Heart right ventricle (tissue), 16 donors: ENCODE measurements around the gene HRH4. TPM values are rescaled to one million over a fixed set of nuclear protein-coding genes. Genes with fewer than 3 reads are reported as not detected.

Experiments
- ATAC-seq, 8 donors: fragments of 200-7000 bp; cut with Tn5 transposase; one replicate each; pipeline ENCODE4 v1.9.1; 2020; ENCODE audit warnings: mild to moderate bottlenecking in 8 of 8, moderate library complexity in 8 of 8, moderate number of reproducible peaks in 1 of 8
- DNase-seq, 2 donors: peaks; one replicate each; pipeline ENCODE4 v3.0.0-alpha.2; 2020
- H3K27ac ChIP-seq, 10 donors: fragments of 200-600 bp; sonication (generic) in 2 of 10; one replicate each; pipeline versions ENCODE4 v1.5.0 to v1.8.0; 2020 to 2022; ENCODE audit warnings: mild to moderate bottlenecking in 3 of 10
- H3K27me3 ChIP-seq, 7 donors: fragments of 200-600 bp; one replicate each; pipeline ENCODE4 v1.8.0; 2021 to 2022; ENCODE audit warnings: mild to moderate bottlenecking in 2 of 7
- H3K36me3 ChIP-seq, 9 donors: fragments of 200-600 bp; sonication (generic) in 1 of 9; one replicate each; pipeline versions ENCODE4 v1.5.0 to v1.8.0; 2020 to 2022; ENCODE audit warnings: mild to moderate bottlenecking in 2 of 9
- H3K4me1 ChIP-seq, 9 donors: fragments of 200-600 bp; sonication (generic) in 1 of 9; one replicate each; pipeline versions ENCODE4 v1.5.0 to v1.8.0; 2020 to 2022; ENCODE audit warnings: mild to moderate bottlenecking in 4 of 9
- H3K4me3 ChIP-seq, 10 donors: fragments of 200-600 bp; sonication (generic) in 2 of 10; one replicate each; pipeline versions ENCODE4 v1.5.0 to v1.8.0; 2020 to 2022; ENCODE audit warnings: mild to moderate bottlenecking in 7 of 10, moderate library complexity in 2 of 10
- H3K9me3 ChIP-seq, 11 donors: fragments of 200-600 bp in 10 of 11; sonication (generic) in 2 of 11; one replicate each; pipeline versions ENCODE4 v1.5.0 to v1.8.0; 2013 to 2022; ENCODE audit warnings: mild to moderate bottlenecking in 2 of 11, control low read depth in 1 of 11, moderate library complexity in 1 of 11
- CTCF ChIP-seq, 9 donors: fragments of 200-600 bp; sonication (generic) in 2 of 9; IDR thresholded peaks; one replicate each; pipeline versions ENCODE4 v1.5.0 to v1.8.0; 2021 to 2022; ENCODE audit warnings: antibody characterized with exemption in 9 of 9, mild to moderate bottlenecking in 5 of 9, moderate library complexity in 1 of 9
- WGBS, 2 donors: extraction: QIAGEN DNeasy Blood & Tissue Kit; methylation state at CpG; one replicate each; pipeline ENCODE4 v1.1.7; 2013; ENCODE audit warnings: inconsistent platforms in 1 of 2; 5-methylcytosine and 5-hydroxymethylcytosine counted together
- intact Hi-C, 10 donors: fragments of 100-400 bp; cut with DNase I; formaldehyde crosslinking; loops; one replicate each; pipeline versions ENCODE4 v1.11.1 to v1.14.2; 2022
- long read RNA-seq, 3 donors: library from polyadenylated mRNA; unstranded; transcript quantifications; one replicate each; pipeline ENCODE4 v2.0.0, GENCODE V29; 2020 to 2021
- polyA plus RNA-seq, 2 donors: library from polyadenylated mRNA; stranded (reverse); fragments of 200-250 nt; gene quantifications; one replicate each; pipeline ENCODE4 v1.2.3, GENCODE V29; 2013
- total RNA-seq, 10 donors: library from RNA; stranded (reverse); fragmentation: NEBNext Ultra II Directional in 3 of 10; extraction: Animal tissue kit (Norgen Biotek cat#: 25700) in 3 of 10; gene quantifications; one replicate each; pipeline versions ENCODE4 v1.2.1 to v1.2.4, GENCODE V29; 2021 to 2023
- donor health status: Arrhythmogenic right ventricular cardiomyopathy.
- donor health status: ischemic (EF 13 %, LVEDD 7.1; RV severe dilation, severe dysfunction).
- donor health status: healthy with polysubstance abuse.
- donor health status: DM: no; HTN: yes; CAD: no.
- donor health status: DM: no; HTN: no; CAD: no.
- donor health status: ischemic (EF 25% LVEDD 6.9; RV normal size, moderate dysfunction).
- donor health status: ischemic (EF 25% LVEDD 5.7; RV mildly dilated, moderate dysfunction).
- donor health status: healthy.
- donor health status: DM: yes; HTN: yes; CAD: no.
- donor health status: Ischemic cardiomyopathy.
- donor health status: ischemic (EF 35%, LVEDD 5.7; RV mildly dilated, moderate dysfunction).
- donor health status: nonischemic (EF 11% LVEDD 7.7; RV severe dilation, severe dysfunction).
- donor health status: DM: yes; HTN: yes; CAD: no.
- donor health status: PGD.
- donor health status: ischemic (EF 29% LVEDD 5.4; RV normal size, mild dysfunction).
- donor health status: nonischemic (EF 23%, LVEDD 6.1; RV moderate dilation, normal function).

The HRH4 gene
- total RNA-seq (under 1 TPM in 2 of 10 donors, not detected in 8; 0.15 to 0.28 TPM), polyA plus RNA-seq (under 1 TPM in 1 of 2 donors, not detected in 1; under 0.01 TPM)
- long read RNA-seq, donor 1 = 0 reads
- long read RNA-seq, donor 2 = 0 reads
- long read RNA-seq, donor 3 = 0 reads

GRCh38 chr18:24460388-24460787 is at the start of gene HRH4:
HRH4 (plus strand) TSS chr18:24460637; CDS start chr18:24460729, 92 bp downstream.
- no peak for ATAC-seq
- WGBS, 2 donors = 67 to 86% methylated on average over 1 of the region's 1 CpG

GRCh38 chr18:24413148-24413547 is 47.3 kb upstream of the HRH4 start:
- DNase-seq (peak in 1 of 2 donors; percentile 15), ATAC-seq (peak in 1 of 8 donors; percentile 38)
- H3K4me3 ChIP-seq = no peak overlapping the region
- WGBS, 2 donors = 57 to 70% methylated on average over 2 of the region's 2 CpGs
- H3K27ac ChIP-seq = no peak overlapping the region
- no peaks in the 10 kb centered on the region for H3K4me1 ChIP-seq
- intact Hi-C loops = loop anchor here in 4 of 10 donors (2.0 to 10.0 kb wide), 3 partner anchors 54 to 228 kb away; no protein-coding TSS in a partner anchor
- peaks cover 0 to 30% (median 19%) of the 10 kb centered on the region in 7 donors for H3K27me3 ChIP-seq
- peak in 8 of 9 donors; percentile 23 to 47 (median 36) for TF ChIP-seq CTCF (IDR thresholded peaks at IDR 0.05)
- H3K9me3 ChIP-seq = no peaks in the 10 kb centered on the region
- no peaks in the 10 kb centered on the region for H3K36me3 ChIP-seq

More at GRCh38 chr18:24460388-24460787, at the start of gene HRH4:
- no peak for DNase-seq
- no peaks in the 10 kb centered on the region for H3K9me3 ChIP-seq
- TF ChIP-seq CTCF (IDR thresholded peaks at IDR 0.05) = no peak
- peak within 1 kb of the TSS in 1 of 10 donors; percentile 28 for H3K27ac ChIP-seq
- intact Hi-C loops = no loop called here
- no peaks in the 10 kb centered on the region for H3K36me3 ChIP-seq
- H3K4me3 ChIP-seq = peak within 1 kb of the TSS in 1 of 10 donors; percentile 15
- H3K4me1 ChIP-seq = no peaks in the 10 kb centered on the region
- no peaks in the 10 kb centered on the region for H3K27me3 ChIP-seq

GRCh38 chr18:24414349-24415003 is 46.0 kb upstream of the HRH4 start:
- 84 to 85% methylated on average over 3 of the region's 3 CpGs for WGBS, 2 donors
- H3K4me1 ChIP-seq = no peaks in the 10 kb centered on the region
- no peak overlapping the region for H3K27ac ChIP-seq
- DNase-seq (no peak), ATAC-seq (no peak)
- no peak for TF ChIP-seq CTCF (IDR thresholded peaks at IDR 0.05)
- H3K4me3 ChIP-seq = no peak overlapping the region
- H3K9me3 ChIP-seq = no peaks in the 10 kb centered on the region
- no peaks in the 10 kb centered on the region for H3K36me3 ChIP-seq
- intact Hi-C loops = loop anchor here in 3 of 10 donors (5.0 to 10.0 kb wide), 2 partner anchors 57 to 230 kb away; no protein-coding TSS in a partner anchor
- peaks cover 0 to 44% (median 22%) of the 10 kb centered on the region in 7 donors for H3K27me3 ChIP-seq

- intact Hi-C loops = loop anchor here in 1 of 10 donors (10.0 kb wide), 1 partner anchor 233 kb away; no protein-coding TSS in a partner anchor
- no peak for DNase-seq
- no peak for ATAC-seq
- H3K4me3 ChIP-seq = no peak overlapping the region
- peaks cover 0 to 70% (median 47%) of the 10 kb centered on the region in 7 donors for H3K27me3 ChIP-seq
- WGBS, 2 donors = 23 to 31% methylated on average over 3 of the region's 3 CpGs
- H3K9me3 ChIP-seq = no peaks in the 10 kb centered on the region
- no peaks in the 10 kb centered on the region for H3K4me1 ChIP-seq
- H3K27ac ChIP-seq = no peak overlapping the region
- no peaks in the 10 kb centered on the region for H3K36me3 ChIP-seq
- no peak for TF ChIP-seq CTCF (IDR thresholded peaks at IDR 0.05)
Measured at GRCh38 chr18:24417480-24417879, 43.0 kb upstream of the HRH4 start.
